Kasumi-1 (cell line): ENCODE measurements around the gene PIK3CB.

Experiments used
- DNase-seq, 2 experiments: peaks; one replicate each; lab custom pipeline; 2025; lab: John Stamatoyannopoulos, UW

Gene PIK3CB

DNA sequence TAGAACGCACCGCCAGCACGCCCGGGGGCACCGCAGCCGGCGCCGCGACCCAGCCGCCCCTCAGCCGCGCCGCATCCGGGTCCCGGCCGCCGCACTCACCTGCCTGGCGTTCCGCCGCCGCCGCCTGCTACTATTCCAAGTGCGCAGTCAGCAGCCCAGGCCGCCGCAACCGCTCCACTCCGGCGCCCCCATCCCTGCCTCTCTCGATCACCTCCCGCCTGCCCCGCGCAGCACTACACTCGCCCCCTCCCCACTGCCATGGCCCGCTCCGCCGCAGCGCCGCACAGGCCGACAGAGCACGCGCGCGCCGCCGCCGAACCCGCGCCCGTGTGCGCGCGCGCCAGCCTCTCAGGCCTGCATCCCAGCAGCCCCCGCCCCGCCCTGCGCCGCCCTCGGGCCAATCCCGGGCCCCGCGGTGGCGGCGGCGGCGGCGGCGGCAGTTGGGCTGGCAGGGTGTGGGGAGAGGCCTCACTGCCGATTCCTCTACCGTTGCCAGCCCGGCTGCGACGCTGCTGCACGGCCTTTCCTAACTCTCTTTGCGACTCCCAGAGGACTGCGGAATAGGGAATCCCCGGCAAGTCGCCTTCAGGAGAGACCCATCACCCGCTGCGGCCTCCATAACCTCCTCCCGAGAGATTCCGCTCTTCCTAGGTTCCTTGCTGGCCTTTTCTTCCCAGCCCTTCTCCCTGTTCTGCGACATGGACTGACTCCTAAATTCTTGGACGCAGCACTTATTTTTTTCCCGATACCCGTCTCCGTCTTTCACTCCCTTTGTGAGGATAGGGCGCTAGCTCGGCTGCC lies at the start of gene PIK3CB:
TSS of gene PIK3CB (minus strand) at position 333 of the 801 bp plus-strand sequence. CDS start 75,585 bp downstream, outside the sequence.
- DNase-seq = peak; percentile 79 to 80

DNA sequence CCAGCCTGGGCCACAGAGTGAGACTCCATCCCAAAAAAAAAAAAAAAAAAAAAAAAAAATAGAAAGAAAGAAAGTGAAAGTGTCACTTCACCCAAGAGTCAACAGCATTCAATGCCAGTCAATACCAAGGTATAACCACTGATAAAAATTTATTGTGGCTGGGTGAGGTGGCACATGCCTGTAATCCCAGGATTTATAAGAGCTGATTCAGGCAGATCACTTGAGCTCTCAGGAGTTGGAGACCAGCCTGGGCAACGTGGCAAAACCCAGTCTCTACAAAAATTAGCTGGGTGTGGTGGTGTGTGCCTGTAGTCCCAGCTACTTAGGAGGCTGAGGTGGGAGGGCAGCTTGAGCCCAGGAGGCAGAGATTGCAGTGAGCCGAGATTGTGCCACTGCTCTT lies 46.5 kb upstream of the PIK3CB start:
- no peak for DNase-seq

DNA sequence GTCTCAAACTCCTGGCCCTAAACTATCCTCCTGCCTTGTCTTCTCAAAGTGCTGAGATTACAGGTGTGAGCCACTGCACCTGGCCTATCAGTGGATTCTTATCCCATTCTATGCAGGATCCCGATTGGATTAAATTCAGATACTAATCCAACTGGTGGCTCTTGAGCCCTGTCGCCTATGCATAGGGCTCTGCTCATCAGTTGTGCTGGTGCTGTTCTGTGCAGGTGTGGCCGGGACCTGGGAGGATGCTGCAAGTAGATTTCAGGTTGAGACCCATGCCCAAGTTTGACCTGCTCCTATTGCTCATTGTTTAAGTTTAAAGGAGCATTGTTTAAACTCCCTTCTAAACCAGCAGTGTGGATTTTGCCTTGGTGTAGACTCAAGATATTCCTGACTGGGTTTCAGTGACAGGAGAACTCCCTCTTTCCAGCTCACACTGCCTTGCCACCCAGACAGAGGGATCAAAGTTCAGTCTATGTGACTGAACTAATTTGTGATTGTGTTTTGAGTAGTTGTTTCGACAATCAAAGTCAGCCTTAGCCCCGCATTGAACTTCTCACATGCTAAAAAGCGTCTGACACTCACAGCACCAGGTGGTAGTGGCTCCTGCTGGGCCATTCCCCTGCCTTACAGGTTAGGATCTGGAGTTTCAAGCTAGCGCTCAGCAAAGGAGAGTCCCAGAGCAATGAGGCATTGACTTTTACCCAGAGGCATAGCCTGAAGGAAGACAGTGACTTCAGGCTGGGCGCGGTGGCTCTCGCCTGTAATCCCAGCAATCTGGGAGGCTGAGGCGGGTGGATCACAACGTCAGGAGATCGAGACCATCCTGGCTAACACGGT lies 45.0 kb upstream of the PIK3CB start:
- DNase-seq = no peak

DNA sequence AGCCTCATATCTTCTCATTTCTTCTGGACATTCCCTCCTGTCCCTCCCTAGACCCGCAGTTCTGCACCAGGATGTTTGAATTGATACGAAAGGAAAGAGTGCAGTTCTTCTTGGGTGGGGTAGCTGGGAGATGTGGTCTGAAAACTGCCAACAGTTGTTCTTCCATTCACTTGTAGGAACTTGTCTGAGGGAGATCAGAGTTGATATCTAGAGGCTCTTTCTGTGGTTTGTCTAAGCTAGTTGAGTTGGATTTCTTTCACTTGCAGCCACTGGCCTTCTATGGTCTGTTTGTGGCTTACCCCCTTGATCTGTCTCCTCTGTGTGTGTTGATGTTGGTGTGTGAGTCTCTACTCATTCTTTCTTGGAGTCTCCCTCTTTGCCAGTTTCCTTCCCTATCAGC lies 42.5 kb upstream of the PIK3CB start:
- DNase-seq = peak; percentile 28 to 41

DNA sequence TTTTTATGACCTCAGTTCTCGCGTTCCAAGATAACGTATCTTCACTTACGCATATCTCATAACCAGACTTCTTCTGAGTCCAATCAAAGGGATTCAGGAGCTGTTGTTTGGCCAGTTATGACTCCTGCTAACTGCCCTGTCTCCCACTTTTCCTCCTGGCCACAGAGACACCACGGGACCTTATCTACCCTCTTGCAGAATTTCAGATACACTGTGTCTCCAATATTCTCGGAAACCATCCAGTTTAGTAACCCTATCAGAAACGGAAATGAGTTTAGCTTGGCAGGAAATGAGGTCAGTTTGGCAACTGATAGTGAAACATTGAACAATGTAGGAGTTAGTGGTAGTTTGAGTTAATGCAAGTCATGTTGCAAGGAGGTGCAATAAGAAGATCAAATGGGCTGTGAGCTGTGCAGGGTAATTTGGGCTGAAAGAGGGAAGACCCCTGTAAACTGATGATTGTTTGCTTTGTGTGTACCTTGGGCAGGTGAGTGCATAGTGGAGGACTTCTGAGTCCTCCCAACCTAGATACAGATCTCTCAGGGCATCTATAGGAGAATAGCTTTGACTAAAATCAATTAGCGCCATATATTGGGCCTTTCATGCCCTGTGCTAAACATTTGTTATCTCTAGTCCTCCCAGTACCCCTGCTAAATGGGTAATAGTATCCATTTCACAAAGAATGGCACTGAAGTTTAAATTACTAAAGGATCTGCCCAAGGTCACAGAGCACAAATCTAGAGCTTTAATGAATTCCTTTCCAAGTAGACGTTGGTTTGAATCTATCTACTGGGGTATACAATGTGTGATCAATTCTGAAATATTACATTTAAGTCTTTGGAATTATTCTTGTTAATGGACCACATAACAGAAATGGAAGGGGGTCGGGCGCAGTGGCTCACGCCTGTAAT lies 41.3 kb upstream of the PIK3CB start:
- DNase-seq = peak; percentile 96 to 97

DNA sequence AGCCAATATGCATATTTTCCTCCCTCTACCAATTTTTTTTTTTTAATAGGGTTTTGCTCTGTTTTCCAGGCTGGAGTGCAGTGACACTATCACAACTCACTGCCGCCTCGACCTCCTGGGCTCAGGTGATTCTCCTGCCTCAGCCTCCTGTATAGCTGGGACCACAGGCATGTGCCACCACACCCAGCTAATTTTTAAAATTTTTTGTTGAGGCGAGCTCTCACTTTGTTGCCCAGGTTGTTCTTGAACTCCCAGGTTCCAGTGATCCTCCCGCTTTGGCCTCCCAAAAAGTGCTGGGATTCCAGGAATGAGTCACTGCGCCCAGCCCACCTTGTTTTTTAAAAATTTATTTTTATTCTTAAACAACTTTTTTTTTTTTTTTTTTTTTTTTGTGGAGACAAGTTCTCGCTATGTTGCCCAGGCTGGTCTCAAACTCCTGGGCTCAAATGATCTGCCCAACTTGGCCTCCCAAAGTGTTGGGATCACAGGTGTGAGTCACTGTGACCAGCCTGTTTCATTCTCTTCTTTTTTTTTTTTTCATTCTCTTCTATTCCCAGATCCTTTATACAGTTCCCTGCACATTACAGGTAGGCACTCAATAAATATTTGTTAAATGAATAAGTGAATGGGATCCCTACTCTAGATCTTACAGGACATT lies 40.5 kb upstream of the PIK3CB start:
- DNase-seq = no peak

DNA sequence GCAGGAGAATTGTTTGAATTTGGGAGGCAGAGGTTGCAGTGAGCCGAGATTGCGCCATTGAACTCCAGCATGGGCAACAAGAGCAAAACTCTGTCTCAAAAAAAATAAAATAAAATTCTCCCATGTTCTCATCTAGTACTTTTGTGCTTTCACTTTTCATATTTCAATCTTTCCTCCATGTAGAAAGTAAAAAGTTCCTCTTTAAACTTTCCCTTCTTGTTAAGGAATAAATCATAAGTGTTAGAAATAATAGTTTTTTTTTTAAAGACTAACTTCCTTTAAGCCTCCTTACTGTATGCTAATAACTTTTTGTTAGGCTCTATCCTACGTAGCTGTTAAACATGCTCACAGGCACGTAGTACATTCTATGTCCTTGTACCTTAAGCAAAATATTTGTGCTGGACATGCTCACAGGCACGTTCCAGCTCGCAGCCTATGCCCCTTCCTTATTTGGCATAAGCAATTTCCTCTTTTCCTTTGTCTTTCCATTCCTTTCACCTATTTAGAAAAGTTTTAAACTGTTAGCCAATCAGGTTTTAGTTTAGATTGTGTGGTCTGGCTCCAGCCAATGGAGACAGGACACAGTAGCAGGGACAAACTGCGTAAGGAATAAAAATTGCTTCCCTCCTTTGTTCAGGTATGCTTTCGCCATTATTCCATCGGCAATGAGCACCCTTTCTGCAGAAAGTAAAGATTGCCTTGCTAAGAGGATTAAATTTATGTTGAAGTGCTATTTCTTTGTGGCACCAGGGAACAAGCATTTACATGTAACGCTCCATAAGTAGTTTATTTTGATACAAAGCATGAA lies 38.9 kb upstream of the PIK3CB start:
- no peak for DNase-seq

DNA sequence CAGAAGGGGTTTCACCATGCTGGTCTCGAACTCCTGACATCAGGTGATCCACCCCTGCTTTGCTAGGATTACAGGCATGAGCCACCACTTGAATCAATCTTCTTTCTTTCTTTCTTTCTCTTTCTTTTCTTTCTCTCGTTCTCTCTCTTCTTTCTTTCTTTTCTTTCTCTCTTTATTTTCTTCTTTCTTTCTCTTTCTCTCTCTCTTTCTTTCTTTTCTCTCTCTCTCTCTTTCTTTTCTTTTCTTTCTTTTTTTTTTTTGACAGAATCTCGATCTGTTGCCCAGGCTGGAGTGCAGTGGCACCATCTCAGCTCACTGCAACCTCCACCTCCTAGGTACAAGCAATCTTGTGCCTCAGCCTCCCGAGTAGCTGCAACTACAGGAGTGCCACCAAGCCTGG lies 37.9 kb upstream of the PIK3CB start:
- DNase-seq = no peak

DNA sequence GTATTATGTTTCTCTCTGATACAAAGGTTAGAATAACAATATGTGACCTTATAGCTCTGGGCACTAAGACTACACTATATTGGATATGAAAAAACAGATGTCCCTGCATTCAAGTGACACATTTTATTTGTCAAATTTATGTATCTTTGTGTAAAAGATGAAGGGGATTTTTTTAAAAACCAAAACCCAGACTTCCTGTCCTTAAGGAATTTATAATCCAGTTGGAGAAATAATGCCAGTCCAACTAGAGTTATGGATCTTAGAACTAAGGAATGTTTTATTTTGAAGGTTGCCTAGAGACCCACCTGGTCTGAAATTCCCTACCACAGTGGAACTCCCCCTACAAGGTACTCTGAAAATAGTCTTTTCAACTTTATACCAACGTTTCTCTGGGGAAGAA lies 33.3 kb upstream of the PIK3CB start:
- DNase-seq = no peak

DNA sequence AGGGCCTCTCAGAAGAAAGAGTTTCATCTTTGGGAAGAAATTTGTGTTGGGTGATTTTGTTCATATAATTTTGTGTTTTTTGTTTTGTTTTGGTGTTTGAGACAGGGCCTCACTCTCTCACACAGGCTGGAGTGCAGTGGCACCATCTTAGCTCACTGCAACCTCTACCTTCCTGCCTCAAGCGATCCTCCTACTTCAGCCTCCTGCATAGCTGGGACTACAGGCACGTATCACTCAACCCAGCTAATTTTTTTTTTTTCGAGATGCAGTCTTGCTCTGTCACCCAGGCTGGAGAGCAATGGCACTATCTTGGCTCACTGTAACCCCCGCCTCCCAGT lies 29.0 kb upstream of the PIK3CB start:
- no peak for DNase-seq

DNA sequence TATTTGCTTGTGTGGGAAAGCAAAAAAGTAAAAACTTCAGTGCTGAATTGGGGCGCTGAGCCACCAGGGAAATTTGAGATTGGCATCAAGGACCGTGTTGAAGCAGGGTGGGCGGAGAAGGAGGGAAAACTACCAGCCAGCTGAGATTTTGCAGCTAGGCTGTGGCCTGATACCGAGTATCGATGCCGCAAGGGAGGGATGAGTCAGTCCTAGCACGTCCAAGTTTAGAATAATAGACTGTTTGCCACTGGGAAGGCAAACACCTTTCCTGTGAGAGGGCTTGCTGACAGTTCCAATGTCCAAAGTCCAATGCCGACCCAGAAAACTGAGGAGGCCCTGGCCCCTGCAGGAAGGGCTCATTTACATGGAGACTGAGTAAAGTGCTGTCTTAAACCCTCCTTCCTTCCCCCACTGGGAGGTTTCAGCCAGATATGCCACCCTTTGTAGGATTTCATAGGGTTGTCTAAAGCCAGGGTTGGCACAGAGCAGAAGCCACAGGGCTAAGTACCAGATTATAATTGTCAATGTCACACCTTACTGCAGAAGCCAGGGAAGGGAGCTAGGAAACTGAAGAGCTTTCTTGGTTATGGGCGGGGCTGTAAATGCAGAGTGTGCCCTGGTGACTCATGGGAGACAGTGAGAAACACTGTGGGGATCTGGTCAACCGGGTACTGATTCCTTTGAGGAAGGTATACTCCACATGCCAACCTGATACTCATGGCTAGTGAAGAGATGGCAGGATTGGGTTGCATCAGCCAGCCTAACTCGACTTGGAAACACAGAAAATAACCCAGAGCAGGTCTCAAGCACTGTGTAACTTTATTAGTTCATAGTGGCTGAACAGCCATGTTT lies 28.4 kb upstream of the PIK3CB start:
- peak in 1 of 2 experiments; percentile 14 for DNase-seq

DNA sequence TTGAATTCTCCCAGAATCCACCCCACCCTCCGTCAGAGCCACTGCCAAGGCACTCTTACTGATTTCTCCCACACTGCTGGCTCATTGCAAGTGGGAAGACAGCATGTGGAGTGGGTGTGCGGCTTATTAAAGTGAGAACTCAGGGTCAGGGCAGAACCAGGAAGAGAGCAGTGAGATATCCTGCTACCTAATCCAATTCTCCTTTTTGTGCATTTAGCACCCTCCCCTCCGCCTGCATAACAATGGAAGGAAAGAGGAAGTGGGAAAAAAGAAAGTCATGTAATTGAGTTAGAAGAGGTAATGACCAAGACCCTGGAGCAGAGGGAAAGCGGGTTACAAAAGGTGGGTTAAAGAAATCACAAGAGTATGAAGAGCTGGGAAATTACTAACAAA lies 27.8 kb upstream of the PIK3CB start:
- DNase-seq = peak; percentile 41 to 54

DNA sequence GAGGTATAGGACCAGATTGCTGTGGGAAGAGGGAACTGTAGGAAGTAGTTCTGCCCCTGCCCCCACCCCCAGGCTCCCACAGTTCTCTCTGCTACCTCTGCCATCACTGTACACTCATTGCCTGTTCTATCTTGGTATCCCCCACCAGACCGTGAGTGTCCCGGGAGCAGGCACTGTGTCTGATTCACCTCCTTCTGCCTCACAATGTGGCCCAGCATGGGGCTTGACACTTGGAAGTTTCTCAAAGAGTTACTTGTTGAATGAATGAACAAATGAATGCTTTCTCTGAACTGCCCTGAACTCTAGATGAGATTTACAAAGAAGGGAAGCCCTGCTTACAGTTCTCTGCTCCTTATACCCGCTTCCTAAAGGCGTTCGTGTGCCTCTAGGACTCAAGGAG lies 27.1 kb upstream of the PIK3CB start:
- DNase-seq = no peak

DNA sequence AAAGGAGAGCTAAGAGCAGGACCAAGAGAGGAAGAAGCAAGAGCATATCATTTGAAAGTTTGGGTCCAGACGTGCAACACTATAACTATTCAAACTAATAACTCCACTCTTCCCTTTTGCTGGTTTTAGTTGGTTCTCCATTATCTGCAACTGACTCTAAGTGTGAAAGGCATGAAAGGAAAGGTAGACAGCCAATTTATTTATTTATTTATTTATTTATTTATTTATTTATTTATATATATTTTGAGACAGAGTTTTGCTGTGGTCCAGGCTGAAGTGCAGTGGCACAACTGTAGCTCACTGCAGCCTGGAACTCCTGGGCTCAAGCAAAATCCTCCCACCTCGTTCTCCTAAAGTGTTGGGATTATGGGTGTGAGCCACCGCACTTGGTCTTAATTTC lies 22.1 kb upstream of the PIK3CB start:
- no peak for DNase-seq

DNA sequence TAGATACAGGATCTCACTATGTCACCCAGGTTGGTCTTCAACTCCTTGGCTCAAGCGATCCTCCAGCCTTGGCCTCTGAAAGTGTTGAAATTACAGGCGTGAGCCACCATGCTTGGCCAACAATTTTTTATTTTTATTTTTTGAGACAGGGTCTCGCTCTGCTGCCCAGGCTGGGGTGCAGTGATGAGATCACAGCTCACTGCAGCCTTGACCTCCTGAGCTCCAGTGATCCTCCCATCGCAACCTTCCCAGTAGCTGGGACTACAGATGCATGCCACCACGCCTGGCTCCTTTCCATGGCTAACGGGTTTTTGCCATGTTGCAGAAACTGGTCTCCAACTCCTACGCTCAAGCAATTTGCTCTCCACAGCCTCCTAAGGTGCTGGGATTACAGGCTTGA lies 20.2 kb upstream of the PIK3CB start:
- DNase-seq = no peak

DNA sequence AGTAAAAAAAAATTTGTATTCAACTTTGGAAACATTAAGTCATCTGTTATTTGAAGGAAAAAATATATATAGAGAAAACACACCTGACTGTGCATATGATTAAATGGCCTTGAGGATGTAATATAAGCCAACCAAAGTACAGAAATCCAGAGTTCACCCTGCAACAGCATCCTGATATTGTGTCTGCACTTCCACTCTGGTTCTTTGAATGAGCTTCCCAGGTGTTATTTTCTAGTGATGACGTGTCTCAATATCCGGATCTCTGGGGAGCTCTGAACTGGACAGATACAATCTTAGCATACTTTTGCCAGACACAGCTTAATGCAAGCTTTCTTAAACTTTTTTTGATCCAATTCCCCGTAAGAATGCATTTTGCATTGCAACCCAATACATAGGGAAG lies 19.5 kb upstream of the PIK3CB start:
- DNase-seq = no peak

DNA sequence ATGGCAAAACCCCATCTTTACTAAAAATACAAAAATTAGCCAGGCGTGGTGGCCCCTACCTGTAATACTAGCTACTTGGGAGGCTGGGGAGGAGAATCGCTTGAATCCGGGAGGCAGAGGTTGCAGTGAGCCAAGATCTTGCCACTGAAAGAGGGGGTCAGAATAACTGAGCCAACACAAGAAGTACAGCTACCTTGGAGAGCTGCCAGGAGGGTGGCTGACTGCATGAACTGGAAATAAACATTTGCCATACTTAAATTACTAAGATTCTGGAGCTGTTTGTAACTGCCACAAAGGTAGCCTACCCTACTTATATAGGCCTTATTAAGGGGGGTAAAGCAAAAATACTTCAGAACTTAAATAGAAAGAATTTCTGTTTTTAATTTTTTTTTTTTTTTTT lies 15.4 kb upstream of the PIK3CB start:
- DNase-seq = peak in 1 of 2 experiments; percentile 30

DNA sequence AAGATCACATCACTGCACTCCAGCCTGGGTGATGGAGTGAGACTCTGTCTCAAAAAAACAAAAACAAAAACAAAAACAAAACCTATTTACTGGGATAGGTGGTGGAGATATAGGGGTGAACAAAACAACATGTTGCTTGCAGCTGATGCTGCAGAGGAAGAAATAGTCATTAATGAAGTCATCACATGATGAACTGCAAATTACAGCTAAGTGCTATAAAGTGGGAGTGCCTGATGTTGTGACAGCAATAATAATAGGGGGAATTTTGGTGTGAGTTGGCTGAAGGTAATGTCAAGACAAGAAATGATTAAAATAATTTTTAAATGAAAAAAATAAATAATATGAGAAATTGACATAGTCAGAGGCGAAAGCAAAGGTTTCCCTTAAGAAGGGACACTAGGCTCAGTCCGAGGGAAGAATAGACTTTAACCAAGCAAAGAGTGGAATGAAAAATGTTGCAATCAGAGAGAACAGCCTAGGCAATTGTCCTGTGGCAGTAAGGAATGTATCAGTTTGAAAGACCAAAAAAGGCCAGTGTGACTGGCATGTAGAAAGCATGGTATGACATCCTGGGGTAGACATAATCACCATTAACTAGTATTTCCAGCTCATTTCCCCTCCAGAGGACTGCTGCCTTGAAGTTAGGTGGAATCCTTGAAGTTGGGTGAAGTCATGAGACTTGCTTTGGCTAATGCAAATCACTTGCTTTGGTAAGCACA lies 14.7 kb upstream of the PIK3CB start:
- no peak for DNase-seq

DNA sequence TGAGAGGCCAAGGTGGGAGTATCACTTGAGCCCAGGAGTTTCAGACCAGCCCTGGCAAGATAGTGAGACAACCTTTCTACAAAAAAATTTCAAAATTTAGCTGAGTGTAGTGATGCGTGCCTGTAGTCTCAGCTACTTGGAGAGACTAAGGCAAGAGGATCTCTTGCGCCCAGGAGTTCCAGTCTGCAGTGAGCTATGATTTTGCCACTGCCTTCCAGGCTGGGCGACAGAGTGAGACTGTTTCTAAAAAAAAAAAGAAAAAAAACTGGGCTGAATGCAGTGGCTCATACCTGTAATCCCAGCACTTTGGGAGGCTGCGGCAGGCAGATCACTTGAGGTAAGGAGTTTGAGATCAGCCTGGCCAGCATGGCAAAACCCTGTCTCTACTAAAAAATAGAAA lies 14.0 kb upstream of the PIK3CB start:
- DNase-seq = no peak
